H9 (cell line): ENCODE measurements around the gene CFAP57. TPM values are rescaled to one million over a fixed set of nuclear protein-coding genes. Genes with fewer than 3 reads are reported as not detected.

Experiments used
- DNase-seq: peaks from one replicate; pipeline ENCODE4 v3.0.0-alpha.2; 2017
- H2AFZ ChIP-seq: one replicate; pipeline ENCODE4 v1.6.1; 2013; ENCODE audit warnings: mild to moderate bottlenecking, low read length, control low read depth, moderate library complexity
- H2AK5ac ChIP-seq: 2 replicates; pipeline ENCODE4 v1.6.1; 2013; ENCODE audit warnings: low read length, control low read depth, mixed read lengths; ENCODE audit not compliant: insufficient read length
- H2BK120ac ChIP-seq: one replicate; pipeline ENCODE4 v1.6.1; 2013; ENCODE audit warnings: low read depth, mild to moderate bottlenecking, low read length, control low read depth, inconsistent platforms; ENCODE audit not compliant: poor library complexity, severe bottlenecking
- H2BK12ac ChIP-seq: 2 replicates; pipeline ENCODE4 v1.6.1; 2013; ENCODE audit warnings: low read length, control low read depth, mixed read lengths, low read depth; ENCODE audit not compliant: insufficient read length
- H2BK15ac ChIP-seq: 2 replicates; pipeline ENCODE4 v1.6.1; 2013; ENCODE audit warnings: low read depth, low read length, control low read depth
- H2BK20ac ChIP-seq: one replicate; pipeline ENCODE4 v1.6.1; 2013; ENCODE audit warnings: low read depth, mild to moderate bottlenecking, low read length, control low read depth, inconsistent platforms; ENCODE audit not compliant: poor library complexity, severe bottlenecking
- H2BK5ac ChIP-seq: 2 replicates; pipeline ENCODE4 v1.6.1; 2013; ENCODE audit warnings: low read length, control low read depth, mixed read lengths; ENCODE audit not compliant: insufficient read length
- H3K14ac ChIP-seq: 2 replicates; pipeline ENCODE4 v1.6.1; 2013; ENCODE audit warnings: low read length, control low read depth; ENCODE audit not compliant: insufficient read depth
- H3K18ac ChIP-seq: 2 replicates; pipeline ENCODE4 v1.6.1; 2013; ENCODE audit warnings: low read depth, mild to moderate bottlenecking, mixed read lengths, low read length, control low read depth; ENCODE audit not compliant: insufficient read length
- H3K23ac ChIP-seq: 2 replicates; pipeline ENCODE4 v1.6.1; 2013; ENCODE audit warnings: low read length, control low read depth, mixed read lengths, low read depth; ENCODE audit not compliant: insufficient read length
- H3K23me2 ChIP-seq: 2 replicates; pipeline ENCODE4 v1.6.1; 2013; ENCODE audit warnings: low read depth, mild to moderate bottlenecking, mixed read lengths, low read length, control low read depth; ENCODE audit not compliant: insufficient read length, poor library complexity, severe bottlenecking
- H3K27ac ChIP-seq: 2 replicates; pipeline ENCODE4 v1.5.1; 2013; ENCODE audit warnings: low read length, control low read depth, mixed read lengths, low read depth; ENCODE audit not compliant: insufficient read length
- H3K27me3 ChIP-seq: 2 replicates; pipeline ENCODE4 v1.6.1; 2013; ENCODE audit warnings: low read length, control low read depth, inconsistent platforms; ENCODE audit not compliant: insufficient read depth
- H3K4ac ChIP-seq: 2 replicates; pipeline ENCODE4 v1.6.1; 2013; ENCODE audit warnings: low read depth, mild to moderate bottlenecking, control low read depth, inconsistent platforms, low read length, moderate library complexity
- H3K4me1 ChIP-seq: 2 replicates; pipeline ENCODE4 v1.6.1; 2013; ENCODE audit warnings: low read length, control low read depth, inconsistent platforms; ENCODE audit not compliant: insufficient read depth
- H3K4me2 ChIP-seq: 2 replicates; pipeline ENCODE4 v1.6.1; 2013; ENCODE audit warnings: low read length, control low read depth, mixed read lengths; ENCODE audit not compliant: insufficient read length, insufficient read depth
- H3K56ac ChIP-seq: 2 replicates; pipeline ENCODE4 v1.6.1; 2013; ENCODE audit warnings: low read depth, mild to moderate bottlenecking, mixed read lengths, low read length, control low read depth; ENCODE audit not compliant: insufficient read length
- H3K79me1 ChIP-seq: 2 replicates; pipeline ENCODE4 v1.6.1; 2013; ENCODE audit warnings: low read depth, mild to moderate bottlenecking, moderate library complexity, low read length, control low read depth, inconsistent platforms; ENCODE audit not compliant: insufficient read depth, poor library complexity, severe bottlenecking
- H3K79me2 ChIP-seq: 2 replicates; pipeline ENCODE4 v1.6.1; 2013; ENCODE audit warnings: low read length, control low read depth, inconsistent platforms; ENCODE audit not compliant: insufficient read depth
- H3K9ac ChIP-seq: 2 replicates; pipeline ENCODE4 v1.6.1; 2013; ENCODE audit warnings: low read length, control low read depth, mixed read lengths; ENCODE audit not compliant: insufficient read length; ENCODE audit errors: extremely low read depth
- H3K9me3 ChIP-seq: one replicate; pipeline ENCODE4 v1.6.1; 2013; ENCODE audit warnings: low read depth, low read length, inconsistent platforms; ENCODE audit not compliant: control insufficient read depth
- H3T11ph ChIP-seq: one replicate; pipeline ENCODE4 v1.6.1; 2013; ENCODE audit warnings: mild to moderate bottlenecking, low read length, control low read depth, inconsistent platforms
- H4K20me1 ChIP-seq: one replicate; pipeline ENCODE4 v1.6.1; 2013; ENCODE audit not compliant: control insufficient read depth, insufficient read length, insufficient read depth
- H4K5ac ChIP-seq: 2 replicates; pipeline ENCODE4 v1.6.1; 2013; ENCODE audit warnings: low read depth, mild to moderate bottlenecking, mixed read lengths, low read length, control low read depth; ENCODE audit not compliant: insufficient read length
- H4K8ac ChIP-seq: replicated peaks from 2 replicates; pipeline ENCODE4 v1.6.1; 2013; ENCODE audit warnings: low read length, control low read depth, mixed read lengths, low read depth; ENCODE audit not compliant: insufficient read length
- H4K91ac ChIP-seq: 2 replicates; pipeline ENCODE4 v1.6.1; 2013; ENCODE audit warnings: low read depth, mild to moderate bottlenecking, moderate library complexity, mixed read lengths, low read length, control low read depth; ENCODE audit not compliant: insufficient read length
- H3K27ac Mint-ChIP-seq, 3 experiments: 2 replicates in 2 of 3; 3 replicates in 1 of 3; pipeline ENCODE4 v1.8.0; 2020 to 2021; ENCODE audit warnings: mixed read lengths in 3 of 3, mild to moderate bottlenecking in 1 of 3, moderate library complexity in 1 of 3
- H3K27me3 Mint-ChIP-seq: 2 replicates; pipeline ENCODE4 v1.8.0; 2021; ENCODE audit warnings: low read depth, mild to moderate bottlenecking, moderate library complexity, mixed read lengths
- H3K36me3 Mint-ChIP-seq, 3 experiments: 2 replicates in 2 of 3; 3 replicates in 1 of 3; pipeline ENCODE4 v1.8.0; 2020 to 2021; ENCODE audit warnings: low read depth in 3 of 3, mixed read lengths in 3 of 3; ENCODE audit not compliant: insufficient read depth in 1 of 3
- H3K4me1 Mint-ChIP-seq, 2 experiments: 2 replicates each; pipeline ENCODE4 v1.8.0; 2020; ENCODE audit warnings: mixed read lengths in 2 of 2
- H3K4me3 Mint-ChIP-seq, 2 experiments: 2 replicates in 1 of 2; 3 replicates in 1 of 2; pipeline ENCODE4 v1.8.0; 2020 to 2021; ENCODE audit warnings: mild to moderate bottlenecking in 2 of 2, mixed read lengths in 2 of 2, moderate library complexity in 1 of 2
- H3K9me3 Mint-ChIP-seq, 2 experiments: 2 replicates in 1 of 2; 3 replicates in 1 of 2; pipeline ENCODE4 v1.8.0; 2020; ENCODE audit warnings: mild to moderate bottlenecking in 2 of 2, mixed read lengths in 2 of 2, moderate library complexity in 1 of 2
- WGBS: extraction: QIAGEN DNeasy Blood & Tissue Kit; methylation state at CpG from one replicate; pipeline ENCODE4 v1.1.7; 2013; ENCODE audit warnings: missing lambda C conversion rate, low lambda C conversion rate, mixed read lengths; ENCODE audit not compliant: insufficient read length; ENCODE audit errors: extremely low coverage; 5-methylcytosine and 5-hydroxymethylcytosine counted together
- total RNA-seq: library from RNA; stranded (reverse); gene quantifications from 2 replicates; pipeline ENCODE4 v1.2.1, GENCODE V29; 2021
- TF ChIP-seq, protein P1 (sequence below): fragments of 200-600 bp; sonication (generic); conservative IDR thresholded peaks from 3 replicates; pipeline ENCODE4 v1.8.0; 2021; ENCODE audit warnings: antibody characterized with exemption, mild to moderate bottlenecking

The CFAP57 gene
- total RNA-seq, 1 experiment from 2014 or later: 0.33 TPM

DNA sequence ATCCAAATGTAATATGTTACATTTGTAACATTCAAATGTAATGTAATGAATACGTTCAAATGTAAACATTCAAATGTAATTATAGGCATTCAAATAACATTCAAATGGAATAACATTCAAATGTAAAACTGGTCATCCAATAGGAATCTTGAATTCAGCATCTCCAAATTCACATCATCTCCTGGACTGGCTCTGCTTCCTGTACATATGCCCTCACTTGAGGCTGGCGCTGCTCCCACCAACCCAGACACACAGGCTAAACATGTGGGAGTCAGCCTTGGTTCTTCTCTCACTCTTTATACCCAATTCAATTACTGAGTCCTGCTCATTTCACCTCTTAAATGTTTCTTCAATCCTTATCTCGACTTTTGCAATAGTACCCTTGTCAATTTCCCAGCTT is 7.0 kb upstream of the CFAP57 start:
- H2BK20ac ChIP-seq: no peak overlapping the region

More for the DNA sequence above, 7.0 kb upstream of the CFAP57 start:
- H3K4ac ChIP-seq: no peak overlapping the region
- H3K27ac Mint-ChIP-seq: no peak overlapping the region
- no CpG with 5 or more reads among the region's 3 CpGs for WGBS
- H3K4me2 ChIP-seq: no peak overlapping the region
- H2BK15ac ChIP-seq: no peak overlapping the region
- H3K27me3 ChIP-seq: no peaks in the 10 kb centered on the region
- no peak overlapping the region for H3K9ac ChIP-seq
- H2BK120ac ChIP-seq: no peak overlapping the region
- H3K4me1 Mint-ChIP-seq: no peaks in the 10 kb centered on the region
- no peak overlapping the region for H3T11ph ChIP-seq
- H3K9me3 ChIP-seq: no peaks in the 10 kb centered on the region
- no peak overlapping the region for H2AK5ac ChIP-seq
- H4K91ac ChIP-seq: no peak overlapping the region
- H3K9me3 Mint-ChIP-seq: peaks cover 0 to 9% of the 10 kb centered on the region in 2 experiments; a peak in 2 of 5 replicates
- H3K14ac ChIP-seq: no peak overlapping the region
- no peaks in the 10 kb centered on the region for H3K4me1 ChIP-seq
- H3K79me2 ChIP-seq: no peaks in the 10 kb centered on the region
- no peak overlapping the region for H3K56ac ChIP-seq
- H2AFZ ChIP-seq: no peak overlapping the region
- no peaks in the 10 kb centered on the region for H3K23me2 ChIP-seq
- H3K23ac ChIP-seq: no peak overlapping the region
- H3K4me3 Mint-ChIP-seq: no peak overlapping the region
- H3K27ac ChIP-seq: no peak overlapping the region
- no peaks in the 10 kb centered on the region for H3K27me3 Mint-ChIP-seq
- H3K79me1 ChIP-seq: peaks cover 2% of the 10 kb centered on the region
- H2BK12ac ChIP-seq: no peak overlapping the region
- no peak overlapping the region for H3K18ac ChIP-seq
- no peak overlapping the region for H2BK5ac ChIP-seq
- H4K5ac ChIP-seq: no peak overlapping the region
- no peak for DNase-seq
- TF ChIP-seq, protein P1, sequence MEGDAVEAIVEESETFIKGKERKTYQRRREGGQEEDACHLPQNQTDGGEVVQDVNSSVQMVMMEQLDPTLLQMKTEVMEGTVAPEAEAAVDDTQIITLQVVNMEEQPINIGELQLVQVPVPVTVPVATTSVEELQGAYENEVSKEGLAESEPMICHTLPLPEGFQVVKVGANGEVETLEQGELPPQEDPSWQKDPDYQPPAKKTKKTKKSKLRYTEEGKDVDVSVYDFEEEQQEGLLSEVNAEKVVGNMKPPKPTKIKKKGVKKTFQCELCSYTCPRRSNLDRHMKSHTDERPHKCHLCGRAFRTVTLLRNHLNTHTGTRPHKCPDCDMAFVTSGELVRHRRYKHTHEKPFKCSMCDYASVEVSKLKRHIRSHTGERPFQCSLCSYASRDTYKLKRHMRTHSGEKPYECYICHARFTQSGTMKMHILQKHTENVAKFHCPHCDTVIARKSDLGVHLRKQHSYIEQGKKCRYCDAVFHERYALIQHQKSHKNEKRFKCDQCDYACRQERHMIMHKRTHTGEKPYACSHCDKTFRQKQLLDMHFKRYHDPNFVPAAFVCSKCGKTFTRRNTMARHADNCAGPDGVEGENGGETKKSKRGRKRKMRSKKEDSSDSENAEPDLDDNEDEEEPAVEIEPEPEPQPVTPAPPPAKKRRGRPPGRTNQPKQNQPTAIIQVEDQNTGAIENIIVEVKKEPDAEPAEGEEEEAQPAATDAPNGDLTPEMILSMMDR: no peak
- no peak overlapping the region for H4K8ac ChIP-seq
- H4K20me1 ChIP-seq: no peaks in the 10 kb centered on the region
- peaks cover 25 to 71% (median 65%) of the 10 kb centered on the region in 3 experiments for H3K36me3 Mint-ChIP-seq
